Dermis blood vessel endothelial cell (primary cell): Measurements from ENCODE around the gene HABP4. TPM values are rescaled to one million over a fixed set of nuclear protein-coding genes. Genes with fewer than 3 reads are reported as not detected.

Source experiments
- DNase-seq: peaks from one replicate; pipeline ENCODE4 v3.0.0; 2010
- total RNA-seq: library from RNA; depleted of rRNA; stranded (reverse); fragments of >200 nt; gene quantifications from 2 replicates; pipeline ENCODE4 v1.2.3, GENCODE V29; 2014

Gene HABP4
- 7.3 and 9.0 TPM in 2 replicates for total RNA-seq

GRCh38 chr9:96449845-96450612 is at the start of gene HABP4:
HABP4 (plus strand) TSS chr9:96450169; CDS start chr9:96450280, 111 bp downstream.
- peak; percentile 96 for DNase-seq

- DNase-seq = no peak
Measured at GRCh38 chr9:96408409-96409280, 41.3 kb upstream of the HABP4 start.

GRCh38 chr9:96411129-96411838 is 38.7 kb upstream of the HABP4 start:
- DNase-seq = no peak

GRCh38 chr9:96412174-96412913 is 37.6 kb upstream of the HABP4 start:
- DNase-seq = no peak

GRCh38 chr9:96413302-96414221 is 36.4 kb upstream of the HABP4 start:
- peak; percentile 12 for DNase-seq

GRCh38 chr9:96417051-96417586 is 32.9 kb upstream of the HABP4 start:
- DNase-seq = peak; percentile 92

GRCh38 chr9:96417661-96418082 is 32.3 kb upstream of the HABP4 start:
- DNase-seq = no peak

GRCh38 chr9:96418083-96418919 is 31.7 kb upstream of the HABP4 start, which contains the start of gene ZNF367:
ZNF367 (minus strand) TSS chr9:96418370; CDS start chr9:96418032, 338 bp downstream.
- peak; percentile 98 for DNase-seq

- DNase-seq = peak; percentile 74
Measured at GRCh38 chr9:96418920-96419690, 30.9 kb upstream of the HABP4 start.

GRCh38 chr9:96419691-96419969 is 30.3 kb upstream of the HABP4 start:
- DNase-seq = peak; percentile 19

GRCh38 chr9:96420468-96421219 is 29.3 kb upstream of the HABP4 start:
- DNase-seq = peak; percentile 97

- no peak for DNase-seq
Measured at GRCh38 chr9:96423322-96423984, 26.5 kb upstream of the HABP4 start.

GRCh38 chr9:96423985-96424336 is 26.0 kb upstream of the HABP4 start:
- DNase-seq = no peak

GRCh38 chr9:96425500-96426169 is 24.3 kb upstream of the HABP4 start:
- no peak for DNase-seq

- no peak for DNase-seq
Measured at GRCh38 chr9:96429732-96430131, 20.2 kb upstream of the HABP4 start.

- no peak for DNase-seq
Measured at GRCh38 chr9:96430377-96430776, 19.6 kb upstream of the HABP4 start.

GRCh38 chr9:96435345-96435744 is 14.6 kb upstream of the HABP4 start:
- DNase-seq = no peak
